NCI-H2029 (cell line): ENCODE measurements around the gene SGCD.

Source experiments
- DNase-seq: peaks from one replicate; lab custom pipeline; 2025; lab: John Stamatoyannopoulos, UW

The SGCD gene

GRCh38 chr5:156459812-156460385 is 132.9 kb downstream of the SGCD start:
- no peak for DNase-seq

- no peak for DNase-seq
Measured at GRCh38 chr5:156460471-156460870, 133.5 kb downstream of the SGCD start.

GRCh38 chr5:156466871-156467270 is 139.9 kb downstream of the SGCD start:
- no peak for DNase-seq

GRCh38 chr5:156469636-156470035 is 142.7 kb downstream of the SGCD start:
- no peak for DNase-seq

GRCh38 chr5:156471893-156472292 is 144.9 kb downstream of the SGCD start:
- no peak for DNase-seq

GRCh38 chr5:156473269-156473908 is 146.4 kb downstream of the SGCD start:
- DNase-seq, result no peak

- DNase-seq, result no peak
Measured at GRCh38 chr5:156474251-156474650, 147.3 kb downstream of the SGCD start.

- DNase-seq, result no peak
Measured at GRCh38 chr5:156475182-156476157, 148.5 kb downstream of the SGCD start.

GRCh38 chr5:156476158-156476551 is 149.2 kb downstream of the SGCD start:
- DNase-seq, result no peak

- DNase-seq, result no peak
Measured at GRCh38 chr5:156476678-156477077, 149.7 kb downstream of the SGCD start.

- no peak for DNase-seq
Measured at GRCh38 chr5:156477196-156477595, 150.2 kb downstream of the SGCD start.

GRCh38 chr5:156479849-156480248 is 152.9 kb downstream of the SGCD start:
- DNase-seq, result no peak

GRCh38 chr5:156481741-156482140 is 154.8 kb downstream of the SGCD start:
- DNase-seq, result no peak

- DNase-seq, result no peak
Measured at GRCh38 chr5:156482818-156483217, 155.9 kb downstream of the SGCD start.

- no peak for DNase-seq
Measured at GRCh38 chr5:156486394-156487238, 159.7 kb downstream of the SGCD start.

- DNase-seq, result no peak
Measured at GRCh38 chr5:156491766-156492165, 164.8 kb downstream of the SGCD start.

- DNase-seq, result no peak
Measured at GRCh38 chr5:156496291-156496690, 169.3 kb downstream of the SGCD start.

GRCh38 chr5:156497804-156498208 is 170.8 kb downstream of the SGCD start:
- no peak for DNase-seq

GRCh38 chr5:156498226-156498980 is 171.4 kb downstream of the SGCD start:
- no peak for DNase-seq

- DNase-seq, result no peak
Measured at GRCh38 chr5:156500755-156501154, 173.8 kb downstream of the SGCD start.

GRCh38 chr5:156505101-156505500 is 178.1 kb downstream of the SGCD start:
- peak; percentile 36 for DNase-seq
